Lower leg skin (tissue), 3 donors: ENCODE data around the gene GASK1B.

Experiments
- POLR2A ChIP-seq, 2 donors: fragments of 450-650 bp; IDR thresholded peaks; one replicate each; pipeline ENCODE4 v1.6.1; 2016 to 2017; ENCODE audit warnings: antibody characterized with exemption in 2 of 2, mild to moderate bottlenecking in 1 of 2, moderate library complexity in 1 of 2
- TF ChIP-seq, protein P1 (sequence below), 3 donors: fragments of 450-650 bp; IDR thresholded peaks; one replicate each; pipeline ENCODE4 v1.5.1; 2016; ENCODE audit warnings: antibody characterized with exemption in 3 of 3, mild to moderate bottlenecking in 3 of 3, moderate library complexity in 2 of 3

DNA sequence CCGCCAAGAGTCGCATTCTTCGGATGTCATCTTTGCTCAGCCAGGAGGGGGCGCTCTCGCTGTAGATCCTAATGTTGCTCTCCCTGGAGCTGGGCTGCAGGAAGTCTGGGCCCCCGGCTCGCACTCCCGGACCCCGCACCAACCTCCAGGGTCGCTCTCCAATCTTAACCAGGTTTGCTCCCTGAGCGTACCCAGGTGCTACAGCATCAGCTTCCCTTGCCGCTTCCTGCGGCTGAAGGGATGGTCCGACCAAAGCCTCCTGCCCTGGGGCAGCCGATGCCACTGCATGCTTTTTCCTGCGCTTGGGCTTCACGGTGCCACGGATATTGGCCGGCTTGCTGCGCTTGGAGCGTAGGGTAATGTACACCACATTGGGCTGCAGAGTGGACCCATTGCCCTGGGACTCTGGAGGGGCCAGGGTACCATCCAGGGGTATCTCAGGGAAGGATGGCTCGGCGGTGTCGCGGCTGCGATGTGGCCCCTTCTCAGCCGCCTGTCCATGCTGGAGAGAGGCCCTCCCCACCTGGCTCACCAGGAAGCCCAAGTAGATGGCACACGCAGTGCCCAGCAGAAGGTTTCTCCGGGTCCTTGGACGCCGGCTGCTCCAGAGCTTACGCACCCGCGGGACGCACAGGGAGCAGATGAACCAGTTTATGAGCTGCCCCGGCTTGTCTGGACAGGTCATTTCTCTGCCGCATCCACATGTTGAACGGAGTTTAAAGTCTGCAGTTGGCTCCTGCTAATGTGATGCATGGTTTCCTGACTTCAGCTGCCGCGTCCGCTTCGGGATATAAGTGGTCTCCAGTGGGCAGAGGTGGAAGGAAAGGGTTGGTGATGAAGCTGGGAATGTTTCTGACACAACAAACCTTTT lies 1.9 kb downstream of the GASK1B start:
- no peak for TF ChIP-seq POLR2A (IDR thresholded peaks at IDR 0.05)
- TF ChIP-seq, protein P1, sequence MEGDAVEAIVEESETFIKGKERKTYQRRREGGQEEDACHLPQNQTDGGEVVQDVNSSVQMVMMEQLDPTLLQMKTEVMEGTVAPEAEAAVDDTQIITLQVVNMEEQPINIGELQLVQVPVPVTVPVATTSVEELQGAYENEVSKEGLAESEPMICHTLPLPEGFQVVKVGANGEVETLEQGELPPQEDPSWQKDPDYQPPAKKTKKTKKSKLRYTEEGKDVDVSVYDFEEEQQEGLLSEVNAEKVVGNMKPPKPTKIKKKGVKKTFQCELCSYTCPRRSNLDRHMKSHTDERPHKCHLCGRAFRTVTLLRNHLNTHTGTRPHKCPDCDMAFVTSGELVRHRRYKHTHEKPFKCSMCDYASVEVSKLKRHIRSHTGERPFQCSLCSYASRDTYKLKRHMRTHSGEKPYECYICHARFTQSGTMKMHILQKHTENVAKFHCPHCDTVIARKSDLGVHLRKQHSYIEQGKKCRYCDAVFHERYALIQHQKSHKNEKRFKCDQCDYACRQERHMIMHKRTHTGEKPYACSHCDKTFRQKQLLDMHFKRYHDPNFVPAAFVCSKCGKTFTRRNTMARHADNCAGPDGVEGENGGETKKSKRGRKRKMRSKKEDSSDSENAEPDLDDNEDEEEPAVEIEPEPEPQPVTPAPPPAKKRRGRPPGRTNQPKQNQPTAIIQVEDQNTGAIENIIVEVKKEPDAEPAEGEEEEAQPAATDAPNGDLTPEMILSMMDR (IDR thresholded peaks at IDR 0.05): no peak
